Peyer's patch (tissue), 4 donors: ENCODE data around the gene SPINK4.

ENCODE experiments used
- CTCF ChIP-seq, 6 experiments: fragments of 450-650 bp in 4 of 6; fragments of 200-600 bp in 2 of 6; sonication (generic) in 1 of 6; IDR thresholded peaks; one replicate each; pipeline ENCODE4 v1.5.1; 2017 to 2019; ENCODE audit warnings: antibody characterized with exemption in 6 of 6, mild to moderate bottlenecking in 3 of 6, moderate library complexity in 1 of 6
- POLR2A ChIP-seq, 2 donors: fragments of 450-650 bp; IDR thresholded peaks; one replicate each; pipeline ENCODE4 v1.5.1; 2017; ENCODE audit warnings: antibody characterized with exemption in 2 of 2, mild to moderate bottlenecking in 2 of 2, moderate library complexity in 2 of 2

GRCh38 chr9:33294670-33295432 lies 54.9 kb downstream of the SPINK4 start:
- no peak for TF ChIP-seq POLR2A (IDR thresholded peaks at IDR 0.05)
- no peak for TF ChIP-seq CTCF (IDR thresholded peaks at IDR 0.05)
